ENCODE results near the gene ABI2. TPM values are rescaled to one million over a fixed set of nuclear protein-coding genes. Genes with fewer than 3 reads are reported as not detected.
A peak's percentile ranks its signal among the peaks of the same experiment; 100 is the strongest.

ABI2 gene
- total and polyA plus RNA-seq, 3 donors from 2014 or later = 91.2 to 109 (median 106) TPM

- peak; percentile 52 for DNase-seq
- Histone ChIP-seq H3K4me1 (peaks cover 5% of the 10 kb centered on the region), H3K27ac (no peak overlapping the region), H3K36me3 (ENCODE audit: low read depth, missing control alignments) (no peaks in the 10 kb centered on the region), H3K27me3 (no peaks in the 10 kb centered on the region), H3K9me3 (no peaks in the 10 kb centered on the region), H3K4me3 (no peak overlapping the region)
- TF ChIP-seq CTCF (IDR thresholded peaks at IDR 0.05) (no peak), POLR2A (IDR thresholded peaks at IDR 0.05) (no peak)
- 65 to 80% methylated on average over 4 of the region's 4 CpGs for WGBS, 2 donors
- intact Hi-C loops (cut with DNase I; ENCODE audit: low total_unique reads) = no loop called here
Observed at GRCh38 chr2:203470371-203470770, 142.2 kb downstream of the ABI2 start.

- H3K4me1 ChIP-seq = peaks cover 5% of the 10 kb centered on the region
- no peaks in the 10 kb centered on the region for H3K9me3 ChIP-seq
- WGBS, 2 donors = 85 to 93% methylated on average over 5 of the region's 5 CpGs
- H3K27me3 ChIP-seq = no peaks in the 10 kb centered on the region
- no peak for DNase-seq
- no peak for TF ChIP-seq POLR2A (IDR thresholded peaks at IDR 0.05)
- no peak for TF ChIP-seq CTCF (IDR thresholded peaks at IDR 0.05)
- H3K4me3 ChIP-seq = no peak overlapping the region
- intact Hi-C loops (cut with DNase I; ENCODE audit: low total_unique reads) = no loop called here
- no peaks in the 10 kb centered on the region for H3K36me3 ChIP-seq (ENCODE audit: low read depth, missing control alignments)
- no peak overlapping the region for H3K27ac ChIP-seq
Observed at GRCh38 chr2:203471323-203471722, 143.1 kb downstream of the ABI2 start.

GRCh38 chr2:203476881-203477280 lies 148.7 kb downstream of the ABI2 start:
- no peaks in the 10 kb centered on the region for H3K27me3 ChIP-seq
- H3K4me3 ChIP-seq = no peak overlapping the region
- intact Hi-C loops (cut with DNase I; ENCODE audit: low total_unique reads) = no loop called here
- no peak for DNase-seq
- H3K9me3 ChIP-seq = no peaks in the 10 kb centered on the region
- TF ChIP-seq POLR2A (IDR thresholded peaks at IDR 0.05) (no peak), CTCF (IDR thresholded peaks at IDR 0.05) (no peak)
- no peaks in the 10 kb centered on the region for H3K4me1 ChIP-seq
- H3K27ac ChIP-seq = no peak overlapping the region
- H3K36me3 ChIP-seq (ENCODE audit: low read depth, missing control alignments) = no peaks in the 10 kb centered on the region
- WGBS, 2 donors = 85 to 94% methylated on average over 2 of the region's 2 CpGs

- Histone ChIP-seq H3K27ac (no peak overlapping the region), H3K4me3 (no peak overlapping the region), H3K9me3 (no peaks in the 10 kb centered on the region), H3K27me3 (no peaks in the 10 kb centered on the region), H3K36me3 (ENCODE audit: low read depth, missing control alignments) (no peaks in the 10 kb centered on the region), H3K4me1 (no peaks in the 10 kb centered on the region)
- DNase-seq = no peak
- TF ChIP-seq POLR2A (IDR thresholded peaks at IDR 0.05) = no peak
- no peak for TF ChIP-seq CTCF (IDR thresholded peaks at IDR 0.05)
- WGBS, 2 donors = 89 to 91% methylated on average over 5 of the region's 5 CpGs
- intact Hi-C loops (cut with DNase I; ENCODE audit: low total_unique reads) = no loop called here
Observed at GRCh38 chr2:203480623-203481022, 152.4 kb downstream of the ABI2 start.

GRCh38 chr2:203484266-203485112 lies 156.3 kb downstream of the ABI2 start:
- TF ChIP-seq POLR2A (IDR thresholded peaks at IDR 0.05) (no peak), CTCF (IDR thresholded peaks at IDR 0.05) (peak; percentile 32 to 42 (median 35))
- Histone ChIP-seq H3K4me3 (no peak overlapping the region), H3K9me3 (no peaks in the 10 kb centered on the region), H3K27ac (no peak overlapping the region), H3K36me3 (ENCODE audit: low read depth, missing control alignments) (no peaks in the 10 kb centered on the region), H3K27me3 (no peaks in the 10 kb centered on the region), H3K4me1 (no peaks in the 10 kb centered on the region)
- WGBS, 2 donors = 86 to 91% methylated on average over 8 of the region's 8 CpGs
- intact Hi-C loops (cut with DNase I; ENCODE audit: low total_unique reads) = no loop called here
- DNase-seq = peak; percentile 45
